H9 (cell line): ENCODE results near the gene CSMD2. TPM values are rescaled to one million over a fixed set of nuclear protein-coding genes. Genes with fewer than 3 reads are reported as not detected.

Experiments
- DNase-seq: peaks from one replicate; pipeline ENCODE4 v3.0.0-alpha.2; 2017
- H2AFZ ChIP-seq: one replicate; pipeline ENCODE4 v1.6.1; 2013; ENCODE audit warnings: mild to moderate bottlenecking, low read length, control low read depth, moderate library complexity
- H2AK5ac ChIP-seq: 2 replicates; pipeline ENCODE4 v1.6.1; 2013; ENCODE audit warnings: low read length, control low read depth, mixed read lengths; ENCODE audit not compliant: insufficient read length
- H2BK120ac ChIP-seq: one replicate; pipeline ENCODE4 v1.6.1; 2013; ENCODE audit warnings: low read depth, mild to moderate bottlenecking, low read length, control low read depth, inconsistent platforms; ENCODE audit not compliant: poor library complexity, severe bottlenecking
- H2BK12ac ChIP-seq: 2 replicates; pipeline ENCODE4 v1.6.1; 2013; ENCODE audit warnings: low read length, control low read depth, mixed read lengths, low read depth; ENCODE audit not compliant: insufficient read length
- H2BK15ac ChIP-seq: 2 replicates; pipeline ENCODE4 v1.6.1; 2013; ENCODE audit warnings: low read depth, low read length, control low read depth
- H2BK20ac ChIP-seq: one replicate; pipeline ENCODE4 v1.6.1; 2013; ENCODE audit warnings: low read depth, mild to moderate bottlenecking, low read length, control low read depth, inconsistent platforms; ENCODE audit not compliant: poor library complexity, severe bottlenecking
- H2BK5ac ChIP-seq: 2 replicates; pipeline ENCODE4 v1.6.1; 2013; ENCODE audit warnings: low read length, control low read depth, mixed read lengths; ENCODE audit not compliant: insufficient read length
- H3K14ac ChIP-seq: 2 replicates; pipeline ENCODE4 v1.6.1; 2013; ENCODE audit warnings: low read length, control low read depth; ENCODE audit not compliant: insufficient read depth
- H3K18ac ChIP-seq: 2 replicates; pipeline ENCODE4 v1.6.1; 2013; ENCODE audit warnings: low read depth, mild to moderate bottlenecking, mixed read lengths, low read length, control low read depth; ENCODE audit not compliant: insufficient read length
- H3K23ac ChIP-seq: 2 replicates; pipeline ENCODE4 v1.6.1; 2013; ENCODE audit warnings: low read length, control low read depth, mixed read lengths, low read depth; ENCODE audit not compliant: insufficient read length
- H3K23me2 ChIP-seq: 2 replicates; pipeline ENCODE4 v1.6.1; 2013; ENCODE audit warnings: low read depth, mild to moderate bottlenecking, mixed read lengths, low read length, control low read depth; ENCODE audit not compliant: insufficient read length, poor library complexity, severe bottlenecking
- H3K27ac ChIP-seq: 2 replicates; pipeline ENCODE4 v1.5.1; 2013; ENCODE audit warnings: low read length, control low read depth, mixed read lengths, low read depth; ENCODE audit not compliant: insufficient read length
- H3K27me3 ChIP-seq: 2 replicates; pipeline ENCODE4 v1.6.1; 2013; ENCODE audit warnings: low read length, control low read depth, inconsistent platforms; ENCODE audit not compliant: insufficient read depth
- H3K4ac ChIP-seq: 2 replicates; pipeline ENCODE4 v1.6.1; 2013; ENCODE audit warnings: low read depth, mild to moderate bottlenecking, control low read depth, inconsistent platforms, low read length, moderate library complexity
- H3K4me1 ChIP-seq: 2 replicates; pipeline ENCODE4 v1.6.1; 2013; ENCODE audit warnings: low read length, control low read depth, inconsistent platforms; ENCODE audit not compliant: insufficient read depth
- H3K4me2 ChIP-seq: 2 replicates; pipeline ENCODE4 v1.6.1; 2013; ENCODE audit warnings: low read length, control low read depth, mixed read lengths; ENCODE audit not compliant: insufficient read length, insufficient read depth
- H3K56ac ChIP-seq: 2 replicates; pipeline ENCODE4 v1.6.1; 2013; ENCODE audit warnings: low read depth, mild to moderate bottlenecking, mixed read lengths, low read length, control low read depth; ENCODE audit not compliant: insufficient read length
- H3K79me1 ChIP-seq: 2 replicates; pipeline ENCODE4 v1.6.1; 2013; ENCODE audit warnings: low read depth, mild to moderate bottlenecking, moderate library complexity, low read length, control low read depth, inconsistent platforms; ENCODE audit not compliant: insufficient read depth, poor library complexity, severe bottlenecking
- H3K79me2 ChIP-seq: 2 replicates; pipeline ENCODE4 v1.6.1; 2013; ENCODE audit warnings: low read length, control low read depth, inconsistent platforms; ENCODE audit not compliant: insufficient read depth
- H3K9ac ChIP-seq: 2 replicates; pipeline ENCODE4 v1.6.1; 2013; ENCODE audit warnings: low read length, control low read depth, mixed read lengths; ENCODE audit not compliant: insufficient read length; ENCODE audit errors: extremely low read depth
- H3K9me3 ChIP-seq: one replicate; pipeline ENCODE4 v1.6.1; 2013; ENCODE audit warnings: low read depth, low read length, inconsistent platforms; ENCODE audit not compliant: control insufficient read depth
- H3T11ph ChIP-seq: one replicate; pipeline ENCODE4 v1.6.1; 2013; ENCODE audit warnings: mild to moderate bottlenecking, low read length, control low read depth, inconsistent platforms
- H4K20me1 ChIP-seq: one replicate; pipeline ENCODE4 v1.6.1; 2013; ENCODE audit not compliant: control insufficient read depth, insufficient read length, insufficient read depth
- H4K5ac ChIP-seq: 2 replicates; pipeline ENCODE4 v1.6.1; 2013; ENCODE audit warnings: low read depth, mild to moderate bottlenecking, mixed read lengths, low read length, control low read depth; ENCODE audit not compliant: insufficient read length
- H4K8ac ChIP-seq: replicated peaks from 2 replicates; pipeline ENCODE4 v1.6.1; 2013; ENCODE audit warnings: low read length, control low read depth, mixed read lengths, low read depth; ENCODE audit not compliant: insufficient read length
- H4K91ac ChIP-seq: 2 replicates; pipeline ENCODE4 v1.6.1; 2013; ENCODE audit warnings: low read depth, mild to moderate bottlenecking, moderate library complexity, mixed read lengths, low read length, control low read depth; ENCODE audit not compliant: insufficient read length
- H3K27ac Mint-ChIP-seq, 3 experiments: 2 replicates in 2 of 3; 3 replicates in 1 of 3; pipeline ENCODE4 v1.8.0; 2020 to 2021; ENCODE audit warnings: mixed read lengths in 3 of 3, mild to moderate bottlenecking in 1 of 3, moderate library complexity in 1 of 3
- H3K27me3 Mint-ChIP-seq: 2 replicates; pipeline ENCODE4 v1.8.0; 2021; ENCODE audit warnings: low read depth, mild to moderate bottlenecking, moderate library complexity, mixed read lengths
- H3K36me3 Mint-ChIP-seq, 3 experiments: 2 replicates in 2 of 3; 3 replicates in 1 of 3; pipeline ENCODE4 v1.8.0; 2020 to 2021; ENCODE audit warnings: low read depth in 3 of 3, mixed read lengths in 3 of 3; ENCODE audit not compliant: insufficient read depth in 1 of 3
- H3K4me1 Mint-ChIP-seq, 2 experiments: 2 replicates each; pipeline ENCODE4 v1.8.0; 2020; ENCODE audit warnings: mixed read lengths in 2 of 2
- H3K4me3 Mint-ChIP-seq, 2 experiments: 2 replicates in 1 of 2; 3 replicates in 1 of 2; pipeline ENCODE4 v1.8.0; 2020 to 2021; ENCODE audit warnings: mild to moderate bottlenecking in 2 of 2, mixed read lengths in 2 of 2, moderate library complexity in 1 of 2
- H3K9me3 Mint-ChIP-seq, 2 experiments: 2 replicates in 1 of 2; 3 replicates in 1 of 2; pipeline ENCODE4 v1.8.0; 2020; ENCODE audit warnings: mild to moderate bottlenecking in 2 of 2, mixed read lengths in 2 of 2, moderate library complexity in 1 of 2
- CTCF ChIP-seq: fragments of 200-600 bp; sonication (generic); conservative IDR thresholded peaks from 3 replicates; pipeline ENCODE4 v1.8.0; 2021; ENCODE audit warnings: antibody characterized with exemption, mild to moderate bottlenecking
- WGBS: extraction: QIAGEN DNeasy Blood & Tissue Kit; methylation state at CpG from one replicate; pipeline ENCODE4 v1.1.7; 2013; ENCODE audit warnings: missing lambda C conversion rate, low lambda C conversion rate, mixed read lengths; ENCODE audit not compliant: insufficient read length; ENCODE audit errors: extremely low coverage; 5-methylcytosine and 5-hydroxymethylcytosine counted together
- total RNA-seq: library from RNA; stranded (reverse); gene quantifications from 2 replicates; pipeline ENCODE4 v1.2.1, GENCODE V29; 2021

CSMD2 gene
- total RNA-seq, 1 experiment from 2014 or later, result 6.4 TPM

DNA sequence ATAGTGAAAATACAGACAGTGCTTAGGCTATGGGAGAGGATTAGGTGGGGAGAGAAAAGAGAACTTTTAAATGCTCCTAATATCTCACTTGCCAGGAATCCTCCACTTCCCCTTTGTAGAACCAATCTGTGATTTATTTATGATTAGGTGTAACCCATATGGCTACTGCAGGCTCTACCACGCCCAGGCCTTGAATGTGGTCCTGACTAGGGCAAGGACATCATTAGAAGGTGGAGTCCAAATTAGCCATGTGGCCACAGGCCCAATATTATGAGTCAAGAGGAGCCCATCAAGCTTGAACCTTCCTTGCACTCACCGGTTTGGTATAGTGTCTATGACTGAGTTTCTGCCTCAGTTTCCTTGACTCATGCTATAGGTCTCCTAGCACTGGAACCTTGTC is 159.7 kb downstream of the CSMD2 start:
- H2BK120ac ChIP-seq, result no peak overlapping the region
- no peak overlapping the region for H2BK5ac ChIP-seq
- H3K27me3 ChIP-seq, result no peaks in the 10 kb centered on the region
- H3K18ac ChIP-seq, result no peak overlapping the region
- no peaks in the 10 kb centered on the region for H3K79me1 ChIP-seq
- Mint-ChIP-seq H3K27me3 (no peaks in the 10 kb centered on the region), H3K9me3 (no peaks in the 10 kb centered on the region), H3K4me1 (peaks cover 0 to 17% of the 10 kb centered on the region in 2 experiments; a peak in 3 of 4 replicates), H3K27ac (no peak overlapping the region), H3K4me3 (no peak overlapping the region), H3K36me3 (no peaks in the 10 kb centered on the region)
- H2BK15ac ChIP-seq, result no peak overlapping the region
- no peak overlapping the region for H3K4me2 ChIP-seq
- H2AK5ac ChIP-seq, result no peak overlapping the region
- no peak overlapping the region for H4K5ac ChIP-seq
- no peak overlapping the region for H2AFZ ChIP-seq
- no peak overlapping the region for H3K9ac ChIP-seq
- no peaks in the 10 kb centered on the region for H3K79me2 ChIP-seq
- no peak overlapping the region for H4K8ac ChIP-seq
- WGBS, result no CpG with 5 or more reads among the region's 2 CpGs
- no peak overlapping the region for H3K4ac ChIP-seq
- no peak overlapping the region for H3K23ac ChIP-seq
- H3K9me3 ChIP-seq, result no peaks in the 10 kb centered on the region
- no peak overlapping the region for H3K27ac ChIP-seq
- no peaks in the 10 kb centered on the region for H4K20me1 ChIP-seq
- DNase-seq, result no peak
- no peak overlapping the region for H2BK12ac ChIP-seq
- no peaks in the 10 kb centered on the region for H3K23me2 ChIP-seq
- H3K14ac ChIP-seq, result no peak overlapping the region
- H2BK20ac ChIP-seq, result no peak overlapping the region
- H3K4me1 ChIP-seq, result no peaks in the 10 kb centered on the region
- TF ChIP-seq CTCF, result no peak
- H3T11ph ChIP-seq, result no peak overlapping the region
- H4K91ac ChIP-seq, result no peak overlapping the region
- no peak overlapping the region for H3K56ac ChIP-seq
